Measurements from ENCODE around the gene CREB1. TPM values are rescaled to one million over a fixed set of nuclear protein-coding genes. Genes with fewer than 3 reads are reported as not detected.

Gene CREB1
- total and polyA plus RNA-seq, 10 of the 15 experiments (the other 5 are each of a cell fraction or from before 2014, with no cell fraction given) = 13.4 to 76.9 (median 39.5) TPM

DNA sequence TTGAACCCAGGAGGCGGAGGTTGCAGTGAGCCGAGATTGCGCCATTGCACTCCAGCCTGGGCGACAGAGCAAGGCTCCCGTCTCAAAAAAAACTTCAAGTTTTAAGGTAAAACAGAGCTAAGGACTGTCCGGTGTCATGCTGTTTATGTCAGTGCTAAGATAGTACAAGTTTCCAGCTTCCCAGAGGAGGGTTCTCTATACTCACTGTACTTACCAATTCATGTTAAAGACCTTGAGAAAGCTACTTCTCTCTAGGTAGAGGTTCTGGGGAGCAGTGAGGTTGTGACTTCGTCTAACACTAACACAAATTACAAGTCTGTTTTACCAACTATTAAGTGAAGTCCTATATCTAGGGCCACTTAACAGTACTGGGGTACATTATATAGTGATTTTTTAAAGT lies 76.6 kb downstream of the CREB1 start:
- ChIA-PET POLR2A (no interaction called here), SMC1A (ENCODE audit: uncharacterized antibody, unreplicated experiment) (no interaction called here), CTCF (interaction anchor here (0.6 kb wide), 1 partner anchor 69 kb away, joined by 4 read pairs; no protein-coding TSS in a partner anchor), RAD21 (ENCODE audit: unreplicated experiment) (interaction anchor here (0.6 kb wide), 1 partner anchor 12 kb away, joined by 3 read pairs; no protein-coding TSS in a partner anchor)
- in situ Hi-C loops (cut with MboI) (no loop called here), intact Hi-C loops (cut with micrococcal nuclease; ENCODE audit: unreplicated experiment) (no loop called here)
- H4K20me1 ChIP-seq (ENCODE audit: control insufficient read depth, insufficient read depth) = no peaks in the 10 kb centered on the region
- no peaks in the 10 kb centered on the region for H3K9me3 ChIP-seq (replicated peaks; ENCODE audit: control insufficient read depth, insufficient read depth, low read length)
- H3K4me1 ChIP-seq (ENCODE audit: control insufficient read depth, insufficient read depth, low read length) = no peaks in the 10 kb centered on the region
- 94% methylated on average over 7 of the region's 7 CpGs for WGBS (ENCODE audit: insufficient coverage, insufficient replicate concordance, low lambda C conversion rate, missing lambda C conversion rate)
- H3K4me3 ChIP-seq = no peak overlapping the region
- no peak overlapping the region for H3K9ac ChIP-seq (ENCODE audit: control insufficient read depth, insufficient read depth, low read length)
- no peak for DNase-seq (ENCODE audit: low read depth, low spot score)
- H3K79me2 ChIP-seq (ENCODE audit: control insufficient read depth, insufficient read depth, low read length) = no peaks in the 10 kb centered on the region
- TF ChIP-seq STAT1 (conservative IDR thresholded peaks at IDR 0.05) (no peak), ZNF217 (IDR thresholded peaks at IDR 0.05) (no peak), ESRRA (IDR thresholded peaks at IDR 0.05; ENCODE audit: low read length) (no peak), MLLT1 (IDR thresholded peaks at IDR 0.05) (no peak)
- TF ChIP-seq, protein P1, sequence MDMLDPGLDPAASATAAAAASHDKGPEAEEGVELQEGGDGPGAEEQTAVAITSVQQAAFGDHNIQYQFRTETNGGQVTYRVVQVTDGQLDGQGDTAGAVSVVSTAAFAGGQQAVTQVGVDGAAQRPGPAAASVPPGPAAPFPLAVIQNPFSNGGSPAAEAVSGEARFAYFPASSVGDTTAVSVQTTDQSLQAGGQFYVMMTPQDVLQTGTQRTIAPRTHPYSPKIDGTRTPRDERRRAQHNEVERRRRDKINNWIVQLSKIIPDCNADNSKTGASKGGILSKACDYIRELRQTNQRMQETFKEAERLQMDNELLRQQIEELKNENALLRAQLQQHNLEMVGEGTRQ (IDR thresholded peaks at IDR 0.05; ENCODE audit: borderline replicate concordance, low read depth, low read length) = no peak
- TF ChIP-seq, protein P2, sequence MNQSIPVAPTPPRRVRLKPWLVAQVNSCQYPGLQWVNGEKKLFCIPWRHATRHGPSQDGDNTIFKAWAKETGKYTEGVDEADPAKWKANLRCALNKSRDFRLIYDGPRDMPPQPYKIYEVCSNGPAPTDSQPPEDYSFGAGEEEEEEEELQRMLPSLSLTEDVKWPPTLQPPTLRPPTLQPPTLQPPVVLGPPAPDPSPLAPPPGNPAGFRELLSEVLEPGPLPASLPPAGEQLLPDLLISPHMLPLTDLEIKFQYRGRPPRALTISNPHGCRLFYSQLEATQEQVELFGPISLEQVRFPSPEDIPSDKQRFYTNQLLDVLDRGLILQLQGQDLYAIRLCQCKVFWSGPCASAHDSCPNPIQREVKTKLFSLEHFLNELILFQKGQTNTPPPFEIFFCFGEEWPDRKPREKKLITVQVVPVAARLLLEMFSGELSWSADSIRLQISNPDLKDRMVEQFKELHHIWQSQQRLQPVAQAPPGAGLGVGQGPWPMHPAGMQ (IDR thresholded peaks at IDR 0.05; ENCODE audit: borderline replicate concordance) = no peak
- H3K4me2 ChIP-seq (ENCODE audit: control insufficient read depth, insufficient read depth) = no peak overlapping the region
- FAIRE-seq = no peak
- no peaks in the 10 kb centered on the region for H3K27me3 ChIP-seq (replicated peaks in 1 of 2; ENCODE audit: control insufficient read depth in 2 of 2, insufficient read depth in 2 of 2, low read length in 1 of 2)
- no peak overlapping the region for H2AFZ ChIP-seq (ENCODE audit: control insufficient read depth, low read depth, low read length)
- ATAC-seq = no peak
- no peak overlapping the region for H3K27ac ChIP-seq (ENCODE audit: control insufficient read depth, insufficient read depth)
- BruUV-seq (replicated peaks) = no TSS peak
- H3K36me3 ChIP-seq (ENCODE audit: control insufficient read depth in 2 of 2, insufficient read depth in 2 of 2, low read length in 1 of 2) = 0 out of 4 replicates have a peak, but pooled peaks cover 0 to 3% of the 10 kb centered on the region in 2 experiments
